DND-41 (cell line): Measurements from ENCODE around the gene MRM2.

Source experiments
- ATAC-seq: fragments of 200-7000 bp; cut with Tn5 transposase; 3 replicates; pipeline ENCODE4 v1.9.1; 2021; ENCODE audit warnings: low read depth; ENCODE audit not compliant: insufficient read depth
- DNase-seq: peaks from one replicate; pipeline ENCODE4 v3.0.0-alpha.2; 2020
- H2AFZ ChIP-seq: 2 replicates; pipeline ENCODE4 v1.6.0; 2012; ENCODE audit warnings: low read depth, low read length
- H3K27ac ChIP-seq: 2 replicates; pipeline ENCODE4 v1.5.1; 2012; ENCODE audit warnings: low read length, inconsistent platforms
- H3K27me3 ChIP-seq: fragments of 200-600 bp; sonication (generic); 2 replicates; pipeline ENCODE4 v1.6.0; 2012; ENCODE audit warnings: low read length, mild to moderate bottlenecking, inconsistent platforms; ENCODE audit not compliant: insufficient read depth, poor library complexity
- H3K36me3 ChIP-seq: 2 replicates; pipeline ENCODE4 v1.5.1; 2012; ENCODE audit warnings: low read length, inconsistent platforms; ENCODE audit not compliant: insufficient read depth
- H3K4me1 ChIP-seq: 2 replicates; pipeline ENCODE4 v1.5.1; 2012; ENCODE audit warnings: mild to moderate bottlenecking, low read length; ENCODE audit not compliant: insufficient read depth
- H3K4me2 ChIP-seq: 2 replicates; pipeline ENCODE4 v1.6.0; 2012; ENCODE audit warnings: mild to moderate bottlenecking, moderate library complexity, low read length, inconsistent platforms; ENCODE audit not compliant: insufficient read depth
- H3K4me3 ChIP-seq, 2 experiments: fragments of 200-600 bp in 1 of 2; shearing (Covaris generic) in 1 of 2; 2 replicates each; pipeline ENCODE4 v1.5.1; 2012 to 2016; ENCODE audit warnings: inconsistent platforms in 2 of 2, low read length in 2 of 2, mild to moderate bottlenecking in 2 of 2, low read depth in 1 of 2, moderate library complexity in 1 of 2
- H3K79me2 ChIP-seq: 2 replicates; pipeline ENCODE4 v1.6.0; 2012; ENCODE audit warnings: low read length, inconsistent platforms; ENCODE audit not compliant: insufficient read depth
- H3K9ac ChIP-seq: 2 replicates; pipeline ENCODE4 v1.6.0; 2012; ENCODE audit warnings: low read depth, mild to moderate bottlenecking, inconsistent platforms, low read length, moderate library complexity
- H3K9me3 ChIP-seq: 2 replicates; pipeline ENCODE4 v1.5.1; 2012; ENCODE audit warnings: low read length, moderate library complexity, mild to moderate bottlenecking, inconsistent platforms; ENCODE audit not compliant: insufficient read depth, severe bottlenecking
- H4K20me1 ChIP-seq: 2 replicates; pipeline ENCODE4 v1.6.0; 2012; ENCODE audit warnings: low read length; ENCODE audit not compliant: insufficient read depth
- EZH2 ChIP-seq: IDR thresholded peaks from 3 replicates; pipeline ENCODE4 v1.6.1; 2012; ENCODE audit warnings: borderline replicate concordance, low read depth, mild to moderate bottlenecking, moderate library complexity, low read length, inconsistent platforms; ENCODE audit not compliant: severe bottlenecking
- TF ChIP-seq, protein P1 (sequence below): IDR thresholded peaks from 2 replicates; pipeline ENCODE4 v1.5.1; 2012; ENCODE audit warnings: borderline replicate concordance, low read length, moderate library complexity, mild to moderate bottlenecking; ENCODE audit not compliant: poor library complexity, severe bottlenecking; ENCODE audit errors: extremely low read depth

MRM2 gene

GRCh38 chr7:2204446-2204845 is 37.6 kb downstream of the MRM2 start:
- H4K20me1 ChIP-seq = peaks cover 48% of the 10 kb centered on the region
- no peaks in the 10 kb centered on the region for H3K27me3 ChIP-seq
- H3K9me3 ChIP-seq = no peaks in the 10 kb centered on the region
- no peak overlapping the region for H3K4me2 ChIP-seq
- peaks cover 78% of the 10 kb centered on the region for H3K36me3 ChIP-seq
- no peaks in the 10 kb centered on the region for H3K4me1 ChIP-seq
- no peak for TF ChIP-seq EZH2
- TF ChIP-seq, protein P1, sequence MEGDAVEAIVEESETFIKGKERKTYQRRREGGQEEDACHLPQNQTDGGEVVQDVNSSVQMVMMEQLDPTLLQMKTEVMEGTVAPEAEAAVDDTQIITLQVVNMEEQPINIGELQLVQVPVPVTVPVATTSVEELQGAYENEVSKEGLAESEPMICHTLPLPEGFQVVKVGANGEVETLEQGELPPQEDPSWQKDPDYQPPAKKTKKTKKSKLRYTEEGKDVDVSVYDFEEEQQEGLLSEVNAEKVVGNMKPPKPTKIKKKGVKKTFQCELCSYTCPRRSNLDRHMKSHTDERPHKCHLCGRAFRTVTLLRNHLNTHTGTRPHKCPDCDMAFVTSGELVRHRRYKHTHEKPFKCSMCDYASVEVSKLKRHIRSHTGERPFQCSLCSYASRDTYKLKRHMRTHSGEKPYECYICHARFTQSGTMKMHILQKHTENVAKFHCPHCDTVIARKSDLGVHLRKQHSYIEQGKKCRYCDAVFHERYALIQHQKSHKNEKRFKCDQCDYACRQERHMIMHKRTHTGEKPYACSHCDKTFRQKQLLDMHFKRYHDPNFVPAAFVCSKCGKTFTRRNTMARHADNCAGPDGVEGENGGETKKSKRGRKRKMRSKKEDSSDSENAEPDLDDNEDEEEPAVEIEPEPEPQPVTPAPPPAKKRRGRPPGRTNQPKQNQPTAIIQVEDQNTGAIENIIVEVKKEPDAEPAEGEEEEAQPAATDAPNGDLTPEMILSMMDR = no peak
- peaks cover 4% of the 10 kb centered on the region for H3K79me2 ChIP-seq
- H3K4me3 ChIP-seq = no peak overlapping the region
- ATAC-seq = no peak
- no peak overlapping the region for H2AFZ ChIP-seq
- DNase-seq = no peak
- no peak overlapping the region for H3K9ac ChIP-seq
- no peak overlapping the region for H3K27ac ChIP-seq

DNA sequence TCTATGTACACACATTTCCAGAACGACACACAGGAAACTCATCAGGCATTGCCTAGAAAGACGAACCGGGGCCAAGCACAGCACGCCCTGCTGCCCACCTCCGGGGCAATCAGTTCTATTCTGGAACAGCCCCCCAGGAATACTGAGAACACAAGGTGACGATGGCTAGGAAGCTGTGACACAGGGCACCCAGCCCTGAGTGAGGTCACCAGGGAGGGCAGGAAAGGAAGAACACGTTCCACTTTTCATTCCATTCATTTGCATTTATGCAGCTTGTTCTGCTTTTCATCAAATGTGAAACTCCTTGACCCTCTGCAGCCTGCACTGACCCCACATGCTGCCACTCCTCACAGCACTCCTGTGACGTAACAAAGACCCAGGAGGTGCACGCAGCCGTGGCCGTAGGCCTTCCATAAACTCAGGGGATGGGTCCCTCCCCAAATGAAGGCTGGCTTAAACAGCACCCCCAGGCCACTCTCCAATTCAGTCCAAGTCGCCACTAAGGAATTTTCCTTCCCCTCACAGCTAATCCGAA is 38.2 kb downstream of the MRM2 start:
- no peak overlapping the region for H3K9ac ChIP-seq

GRCh38 chr7:2202901-2203765 is 38.9 kb downstream of the MRM2 start:
- Histone ChIP-seq H3K36me3 (peaks cover 78% of the 10 kb centered on the region), H3K27me3 (no peaks in the 10 kb centered on the region), H3K4me1 (no peaks in the 10 kb centered on the region), H3K9me3 (no peaks in the 10 kb centered on the region), H2AFZ (no peak overlapping the region), H3K9ac (no peak overlapping the region), H3K4me2 (no peak overlapping the region), H4K20me1 (peaks cover 46% of the 10 kb centered on the region), H3K4me3 (no peak overlapping the region), H3K79me2 (peaks cover 4% of the 10 kb centered on the region), H3K27ac (no peak overlapping the region; the same call in 1 of the 2 replicates)
- no peak for ATAC-seq
- TF ChIP-seq, protein P1 = no peak
- no peak for TF ChIP-seq EZH2
- no peak for DNase-seq

More for the DNA sequence above, 38.2 kb downstream of the MRM2 start:
- Histone ChIP-seq H3K4me2 (no peak overlapping the region), H3K27me3 (no peaks in the 10 kb centered on the region), H3K27ac (no peak overlapping the region), H3K36me3 (peaks cover 78% of the 10 kb centered on the region), H3K9me3 (no peaks in the 10 kb centered on the region), H3K4me3 (no peak overlapping the region), H4K20me1 (peaks cover 44% of the 10 kb centered on the region), H3K4me1 (no peaks in the 10 kb centered on the region), H3K79me2 (peaks cover 4% of the 10 kb centered on the region), H2AFZ (no peak overlapping the region)
- ATAC-seq = no peak
- no peak for DNase-seq
- TF ChIP-seq, protein P1 = no peak
- no peak for TF ChIP-seq EZH2
